Measurements from ENCODE around the gene VSIG10L2.
A peak's percentile ranks its signal among the peaks of the same experiment; 100 is the strongest.

The VSIG10L2 gene

DNA sequence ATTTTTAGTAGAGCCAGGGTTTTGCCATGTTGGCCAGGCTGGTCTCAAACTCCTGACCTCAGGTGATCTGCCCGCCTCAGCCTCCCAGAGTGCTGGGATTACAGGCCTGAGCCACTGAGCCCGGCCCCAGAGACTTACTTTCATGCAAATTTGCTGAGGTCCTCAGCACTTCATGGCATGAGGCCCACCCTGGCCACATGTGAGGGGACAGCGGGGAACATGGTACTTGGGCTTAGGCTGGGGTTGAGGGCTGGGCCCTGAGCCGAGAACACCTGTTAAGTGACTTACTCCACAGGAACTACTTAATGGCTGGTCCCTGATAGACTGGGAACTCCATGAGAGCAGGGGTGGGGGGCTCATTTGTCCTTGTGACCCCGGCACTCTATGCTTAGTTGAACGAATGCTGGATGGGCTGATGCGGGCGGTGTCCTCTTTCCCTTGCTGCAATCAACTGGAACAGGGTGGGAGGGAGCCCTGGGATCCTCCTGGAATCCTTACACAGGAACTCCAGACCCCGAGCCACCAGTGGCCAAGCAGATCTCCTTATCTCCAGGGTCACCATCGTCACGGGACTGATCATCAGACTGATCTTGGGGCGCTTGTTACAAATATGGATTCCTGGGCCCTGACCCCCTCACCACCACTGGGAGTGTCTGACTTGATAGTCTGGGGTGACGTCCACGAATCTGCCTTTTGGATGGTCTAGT, 1.0 kb downstream of the VSIG10L2 start:
- DNase-seq: no peak

DNA sequence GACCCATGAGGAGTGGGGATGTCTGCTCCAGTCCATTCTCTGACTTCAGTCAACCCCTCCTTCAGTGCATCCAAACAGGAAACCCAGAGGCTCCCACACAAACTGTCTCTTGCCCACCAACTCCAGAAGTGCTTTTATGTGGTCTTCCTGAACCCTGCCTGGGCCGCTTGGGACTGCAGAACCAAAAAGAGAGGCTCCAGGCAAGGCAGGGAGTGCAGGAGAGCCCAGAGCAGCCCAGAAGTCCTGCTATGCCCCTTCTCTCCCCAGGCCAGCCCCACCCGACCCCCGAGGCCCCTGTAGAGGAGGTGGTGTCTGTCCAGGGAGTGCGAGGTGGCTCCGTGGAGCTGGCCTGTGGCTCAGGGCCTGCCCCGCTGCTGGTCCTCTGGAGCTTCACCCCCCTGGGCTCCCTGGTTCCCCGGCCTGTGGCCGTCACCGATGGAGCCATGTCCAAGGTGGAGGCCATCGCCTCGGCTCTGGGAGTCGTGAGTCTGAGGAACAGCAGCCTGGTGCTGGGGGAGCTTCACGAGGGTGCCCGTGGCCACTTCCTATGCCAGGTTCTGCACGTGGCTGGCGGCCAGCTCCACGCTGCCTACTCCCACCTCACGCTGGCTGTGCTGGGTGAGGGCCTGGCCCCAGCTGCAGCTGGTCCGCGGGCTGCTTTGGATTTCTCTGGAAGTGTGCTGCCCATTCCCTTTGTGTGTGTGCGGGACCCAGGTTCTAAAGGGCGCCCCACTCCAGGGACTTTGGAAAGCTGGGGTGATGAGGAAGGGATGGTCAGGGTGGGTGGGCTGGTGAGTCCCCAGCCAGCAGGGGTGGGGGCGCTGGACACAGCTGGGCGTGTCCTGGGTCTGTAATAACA, 1.8 kb downstream of the VSIG10L2 start:
- no peak for DNase-seq

GRCh38 chr11:125948278-125949051, 2.6 kb downstream of the VSIG10L2 start:
- DNase-seq: no peak

GRCh38 chr11:125949271-125950177, 3.7 kb downstream of the VSIG10L2 start:
- no peak for DNase-seq

DNA sequence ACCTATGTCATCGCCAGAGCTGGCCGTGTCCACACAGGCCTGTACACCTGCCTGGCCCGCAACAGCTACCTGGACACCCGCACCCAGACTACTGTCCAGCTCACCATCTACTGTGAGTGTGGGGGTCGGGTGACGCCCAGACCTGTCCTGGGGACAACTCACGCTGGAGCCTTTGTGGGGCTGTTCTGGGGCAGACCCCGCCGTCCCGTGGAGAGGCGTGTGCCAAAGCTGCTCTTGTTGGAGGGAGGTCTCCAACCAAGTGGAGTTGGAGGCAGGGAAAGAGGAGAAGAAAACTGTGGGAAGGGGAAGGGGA, 4.3 kb downstream of the VSIG10L2 start:
- DNase-seq: no peak

DNA sequence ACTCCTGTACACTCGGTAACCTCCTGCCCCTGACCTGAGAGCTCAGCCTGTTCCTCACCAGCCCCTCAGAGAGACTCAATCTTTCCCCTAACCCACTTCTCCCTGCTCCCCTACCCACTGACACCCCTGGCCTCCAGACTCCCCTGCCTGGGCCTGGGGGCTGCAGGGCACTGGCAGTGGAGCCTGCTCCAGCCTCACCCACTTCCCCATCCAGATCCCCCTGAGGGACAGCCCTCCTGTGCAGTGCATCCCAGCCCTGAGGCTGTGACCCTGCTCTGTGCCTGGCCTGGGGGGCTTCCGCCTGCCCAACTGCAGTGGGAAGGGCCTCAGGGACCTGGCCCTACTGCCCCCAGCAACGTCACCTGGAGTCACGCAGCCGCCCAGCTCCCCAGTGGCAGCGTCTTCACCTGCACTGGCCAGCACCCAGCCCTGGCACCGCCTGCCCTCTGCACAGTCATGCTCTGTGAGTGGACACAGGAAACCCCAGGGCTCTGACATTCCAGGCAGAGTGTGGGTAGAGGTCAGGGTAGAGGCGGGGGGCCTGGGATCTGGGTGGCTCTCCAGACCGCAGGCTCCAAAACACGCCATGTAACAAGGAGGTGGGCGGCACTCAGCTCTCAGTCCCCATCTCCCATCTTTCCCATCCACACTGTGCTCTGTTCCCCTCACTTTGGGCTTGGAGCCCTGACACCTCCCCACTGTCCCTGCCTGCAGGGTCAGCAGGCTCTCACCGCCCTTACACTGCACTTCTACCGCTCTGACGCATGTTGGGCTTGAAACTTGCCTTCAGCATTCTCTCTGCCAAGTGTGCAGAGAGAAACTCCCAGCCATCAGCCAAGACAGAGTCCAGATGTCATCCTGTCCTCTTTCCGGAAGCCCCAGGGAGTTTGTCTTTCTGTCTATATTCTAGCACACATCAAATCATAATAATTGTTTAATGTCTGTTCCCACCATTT, 5.1 kb downstream of the VSIG10L2 start:
- no peak for DNase-seq

DNA sequence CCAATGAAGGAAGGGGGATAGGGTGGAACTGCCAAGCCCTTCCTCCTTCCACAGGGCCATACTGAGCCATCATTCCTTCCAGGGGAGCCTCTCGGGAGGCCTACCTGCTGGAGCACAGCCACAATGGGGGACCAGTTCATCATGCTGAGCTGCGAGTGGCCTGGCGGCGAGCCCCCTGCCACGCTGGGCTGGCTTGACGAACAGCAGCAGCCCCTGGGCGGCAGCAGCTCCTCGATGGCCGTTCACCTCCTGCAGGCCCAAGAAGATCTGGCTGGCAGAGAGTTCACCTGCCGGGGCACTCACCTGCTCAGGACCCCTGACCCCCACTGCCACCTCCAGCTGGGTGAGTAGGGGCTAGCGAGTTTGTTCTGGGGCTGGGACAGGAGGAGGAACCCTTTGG, 5.9 kb downstream of the VSIG10L2 start:
- DNase-seq: no peak

DNA sequence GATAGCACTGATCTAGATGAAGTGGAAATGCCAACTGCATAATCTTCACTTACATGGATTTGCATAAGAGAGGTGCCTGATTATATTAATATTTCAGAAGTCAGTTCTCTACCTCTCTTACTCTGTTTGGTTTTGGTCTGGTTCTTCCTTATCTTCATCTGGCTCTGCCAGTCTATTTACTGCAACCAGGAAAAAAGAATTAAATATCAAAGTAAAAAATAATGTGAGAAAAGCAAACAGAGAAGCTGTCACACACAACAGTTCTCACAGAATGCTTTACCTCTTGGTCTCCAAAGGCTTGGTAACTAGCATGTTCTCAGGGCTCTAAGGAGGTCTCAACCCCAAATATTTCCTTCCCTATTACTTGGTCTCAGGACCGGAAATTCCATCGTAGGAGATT, 6.7 kb downstream of the VSIG10L2 start:
- DNase-seq: no peak

- no peak for DNase-seq
Observed at GRCh38 chr11:125952973-125953372, 7.1 kb downstream of the VSIG10L2 start.

DNA sequence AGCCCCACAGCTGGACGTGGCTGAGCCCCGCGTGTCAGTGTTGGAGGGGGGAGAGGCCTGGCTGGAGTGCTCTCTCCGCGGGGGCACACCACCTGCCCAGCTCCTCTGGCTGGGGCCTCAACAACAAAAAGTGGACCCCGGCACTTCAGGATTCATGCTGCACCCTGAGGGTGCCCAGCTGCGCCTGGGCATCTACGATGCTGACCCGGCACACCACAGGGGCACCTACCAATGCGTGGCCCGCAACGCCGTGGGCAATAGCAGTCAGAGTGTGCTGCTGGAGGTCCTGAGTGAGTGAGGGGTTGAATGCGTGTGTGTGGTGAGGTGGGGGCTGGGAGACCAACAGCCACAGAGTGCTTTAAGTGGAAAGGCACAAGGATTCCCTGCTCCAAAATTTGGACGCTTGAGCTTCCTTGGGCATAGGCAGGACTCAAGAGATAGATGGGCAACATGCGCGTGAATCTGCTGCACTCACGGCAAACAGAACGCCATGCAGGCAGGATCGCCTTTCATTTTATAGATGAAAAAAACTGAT, 7.6 kb downstream of the VSIG10L2 start:
- no peak for DNase-seq

DNA sequence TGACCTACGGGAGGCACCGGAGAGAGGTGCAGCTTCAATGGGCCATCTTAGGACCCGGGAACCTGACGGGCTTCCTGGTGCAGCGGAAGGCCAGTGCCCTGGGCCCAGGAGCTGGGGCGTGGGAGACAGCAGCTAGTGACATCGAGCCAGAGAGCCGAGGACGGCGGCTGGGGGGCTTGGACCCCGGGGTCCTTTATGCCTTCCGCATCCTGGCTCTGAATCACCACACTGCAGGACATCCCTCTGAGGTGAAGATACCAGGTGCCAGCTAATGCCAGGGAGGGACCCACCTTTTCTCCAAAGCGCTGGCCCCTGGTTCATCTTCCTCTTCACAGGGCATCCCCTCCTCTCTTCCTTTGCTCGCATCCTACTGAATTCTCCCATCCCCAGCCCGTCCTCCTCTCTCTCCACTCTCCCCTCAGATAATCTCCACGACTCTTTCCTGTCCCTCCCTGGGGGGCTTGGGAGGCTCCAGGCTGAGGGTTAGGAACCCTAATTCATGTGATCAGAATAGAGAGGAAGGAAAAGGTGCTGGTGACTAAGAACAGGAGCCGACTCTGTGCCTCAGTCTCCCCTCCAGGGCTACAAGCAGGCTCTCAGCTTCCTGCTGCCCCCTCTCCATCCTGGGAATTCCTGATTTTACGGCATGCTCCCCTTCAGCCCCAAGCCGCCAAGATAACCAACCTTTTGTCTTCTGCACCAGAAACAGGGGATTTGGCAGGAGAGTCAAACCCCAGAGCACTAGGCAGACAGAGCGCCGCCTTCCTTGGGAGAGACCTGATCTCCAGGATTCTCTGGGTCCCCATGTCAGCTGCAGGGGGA, 8.5 kb downstream of the VSIG10L2 start:
- no peak for DNase-seq

DNA sequence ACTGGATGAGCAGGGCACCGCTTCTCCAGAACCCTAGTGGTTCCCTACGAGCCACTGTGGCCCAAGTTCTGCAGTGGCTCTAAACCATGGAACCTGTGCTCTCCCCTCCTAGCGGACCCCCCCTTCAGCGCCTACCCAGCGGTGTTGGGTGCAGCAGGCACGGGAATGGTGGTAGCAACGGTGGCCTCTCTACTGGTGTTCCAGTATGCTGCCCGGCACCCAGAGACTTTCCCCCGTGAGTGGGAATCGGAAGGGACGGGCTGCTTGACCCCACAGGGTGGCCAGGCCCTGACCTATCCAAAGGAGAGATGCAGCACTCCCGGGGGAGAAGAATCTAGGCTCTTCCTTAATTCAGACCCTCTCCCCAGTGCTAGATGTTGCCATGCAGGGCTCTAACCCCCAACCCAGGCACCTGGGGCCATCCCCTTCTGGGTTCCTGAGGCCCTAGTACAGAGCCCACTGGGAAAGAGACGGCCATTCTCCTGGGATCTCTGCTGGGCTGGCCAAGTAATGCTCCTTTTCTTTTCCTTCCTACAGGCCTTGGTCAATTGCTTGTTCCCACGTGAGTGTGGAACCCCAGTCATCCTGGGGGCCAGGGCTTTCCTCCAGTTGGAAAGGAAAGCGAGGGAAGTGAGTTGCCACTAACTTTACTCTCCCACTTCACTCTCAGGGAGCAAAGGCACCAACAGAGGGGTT, 9.2 kb downstream of the VSIG10L2 start:
- no peak for DNase-seq

- peak in 1 of 51 donors; percentile 29 for DNase-seq
Observed at GRCh38 chr11:125955856-125956255, 10.0 kb downstream of the VSIG10L2 start.

GRCh38 chr11:125956391-125957134, 10.7 kb downstream of the VSIG10L2 start:
- peak in 15 of 51 donors; percentile 8 to 79 (median 35) for DNase-seq

DNA sequence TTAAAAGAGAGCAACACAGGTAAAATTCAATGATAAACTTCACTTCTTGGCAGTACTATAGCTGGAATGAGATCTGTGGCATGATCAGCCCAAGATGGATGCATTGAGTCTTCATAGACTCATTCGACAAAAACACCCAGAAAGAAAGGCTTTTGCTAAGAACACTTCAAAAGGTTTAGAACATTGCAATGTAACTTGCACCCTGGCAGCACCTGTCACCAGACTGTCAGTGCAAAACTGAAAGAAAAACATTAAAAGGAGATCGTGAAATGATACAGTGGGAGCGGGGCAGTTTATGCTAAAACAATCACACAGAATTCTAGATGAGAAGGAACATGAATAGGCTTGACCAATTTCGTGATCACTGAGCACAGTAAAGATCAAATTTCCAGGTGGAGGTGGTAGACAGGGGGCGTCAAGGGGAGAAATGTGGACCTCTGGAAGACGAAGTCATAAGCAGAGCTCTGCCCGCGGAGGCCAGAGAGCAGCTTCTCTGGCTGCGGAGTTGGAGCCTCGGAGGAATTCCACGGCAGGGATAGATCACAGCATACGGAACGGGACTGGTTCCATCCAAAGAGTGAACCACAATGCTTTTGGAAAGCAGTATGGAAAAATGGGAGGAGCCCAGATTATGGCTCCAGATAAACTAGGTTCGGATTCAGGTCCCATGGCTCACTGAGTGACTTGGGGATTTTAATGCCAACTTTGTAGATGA, 11.9 kb downstream of the VSIG10L2 start:
- DNase-seq: no peak

DNA sequence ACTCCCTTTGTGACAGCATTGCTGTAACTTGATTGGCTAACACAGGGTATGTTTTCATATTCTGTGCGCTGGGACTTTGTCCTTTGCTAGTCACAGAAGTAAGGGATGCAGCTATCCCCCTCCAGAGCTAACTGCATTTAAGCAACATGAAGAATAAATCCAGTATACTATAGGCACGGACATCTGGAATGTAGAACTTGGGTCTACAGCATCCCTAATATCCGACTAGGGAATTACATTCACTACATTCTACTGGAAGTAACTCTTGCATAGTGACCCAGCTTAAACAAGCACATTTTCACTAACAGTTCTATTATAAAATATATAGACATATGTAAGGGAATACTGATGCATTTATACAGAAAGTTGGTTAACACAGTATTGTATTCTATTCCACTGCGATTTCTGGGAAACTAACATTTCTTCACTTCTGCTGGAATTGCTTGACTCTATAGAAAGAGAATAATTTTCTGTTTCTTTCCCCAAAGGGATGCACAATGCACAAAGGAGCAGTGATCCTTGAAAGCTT, 13.1 kb downstream of the VSIG10L2 start:
- no peak for DNase-seq

Data from hypothalamus (tissue), 51 donors.